ENCODE measurements around the gene PTPN6.
A peak's percentile ranks its signal among the peaks of the same experiment; 100 is the strongest.

PTPN6 gene

DNA sequence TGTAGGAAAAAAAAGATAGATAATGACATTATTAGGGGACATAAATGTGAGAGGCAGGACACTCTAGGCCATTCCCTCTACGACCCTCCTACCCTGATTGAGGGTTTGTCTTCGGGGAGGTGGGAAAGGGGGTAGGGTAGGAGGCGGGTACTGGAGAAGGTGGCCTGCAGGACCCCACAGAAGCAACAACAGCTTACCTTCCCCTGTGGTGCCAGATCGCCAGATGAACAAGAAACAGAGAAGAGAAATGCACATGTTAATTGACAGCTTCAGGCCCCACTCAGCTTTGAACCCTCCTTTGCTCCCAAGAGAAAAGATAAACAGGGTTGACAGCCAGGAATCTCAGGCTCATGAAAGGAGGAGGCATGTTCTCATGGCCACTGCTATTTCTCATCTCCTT is 14.6 kb downstream of the PTPN6 start:
- TF ChIP-seq, protein P1, sequence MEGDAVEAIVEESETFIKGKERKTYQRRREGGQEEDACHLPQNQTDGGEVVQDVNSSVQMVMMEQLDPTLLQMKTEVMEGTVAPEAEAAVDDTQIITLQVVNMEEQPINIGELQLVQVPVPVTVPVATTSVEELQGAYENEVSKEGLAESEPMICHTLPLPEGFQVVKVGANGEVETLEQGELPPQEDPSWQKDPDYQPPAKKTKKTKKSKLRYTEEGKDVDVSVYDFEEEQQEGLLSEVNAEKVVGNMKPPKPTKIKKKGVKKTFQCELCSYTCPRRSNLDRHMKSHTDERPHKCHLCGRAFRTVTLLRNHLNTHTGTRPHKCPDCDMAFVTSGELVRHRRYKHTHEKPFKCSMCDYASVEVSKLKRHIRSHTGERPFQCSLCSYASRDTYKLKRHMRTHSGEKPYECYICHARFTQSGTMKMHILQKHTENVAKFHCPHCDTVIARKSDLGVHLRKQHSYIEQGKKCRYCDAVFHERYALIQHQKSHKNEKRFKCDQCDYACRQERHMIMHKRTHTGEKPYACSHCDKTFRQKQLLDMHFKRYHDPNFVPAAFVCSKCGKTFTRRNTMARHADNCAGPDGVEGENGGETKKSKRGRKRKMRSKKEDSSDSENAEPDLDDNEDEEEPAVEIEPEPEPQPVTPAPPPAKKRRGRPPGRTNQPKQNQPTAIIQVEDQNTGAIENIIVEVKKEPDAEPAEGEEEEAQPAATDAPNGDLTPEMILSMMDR (IDR thresholded peaks at IDR 0.05; ENCODE audit: low read depth, low read length, missing control alignments) = no peak
- DNase-seq (ENCODE audit: low read depth) = no peak
- H3K4me3 ChIP-seq (ENCODE audit: low read depth, low read length) = no peak overlapping the region

DNA sequence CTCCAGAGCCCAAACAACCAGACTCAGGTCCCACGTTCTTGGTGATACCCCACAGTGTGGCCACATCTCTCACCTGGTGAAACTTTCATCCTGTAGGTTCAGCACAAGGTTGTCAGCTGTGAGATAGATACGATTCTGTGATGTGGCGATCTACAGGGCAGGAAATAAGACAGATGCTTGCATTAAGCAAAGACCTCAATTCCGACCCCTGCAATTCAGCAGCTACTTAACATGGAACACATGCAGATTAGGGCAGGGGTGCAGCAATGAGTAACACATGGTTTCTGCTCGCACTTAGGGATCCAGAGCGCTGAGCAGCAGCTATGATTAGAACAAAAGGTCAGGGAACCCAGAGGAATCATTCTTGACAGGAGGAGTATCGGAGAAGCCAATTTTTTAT is 15.2 kb downstream of the PTPN6 start:
- DNase-seq (ENCODE audit: low read depth) = no peak
- TF ChIP-seq, protein P1 (IDR thresholded peaks at IDR 0.05; ENCODE audit: low read depth, low read length, missing control alignments) = no peak
- H3K4me3 ChIP-seq (ENCODE audit: low read depth, low read length) = no peak overlapping the region

DNA sequence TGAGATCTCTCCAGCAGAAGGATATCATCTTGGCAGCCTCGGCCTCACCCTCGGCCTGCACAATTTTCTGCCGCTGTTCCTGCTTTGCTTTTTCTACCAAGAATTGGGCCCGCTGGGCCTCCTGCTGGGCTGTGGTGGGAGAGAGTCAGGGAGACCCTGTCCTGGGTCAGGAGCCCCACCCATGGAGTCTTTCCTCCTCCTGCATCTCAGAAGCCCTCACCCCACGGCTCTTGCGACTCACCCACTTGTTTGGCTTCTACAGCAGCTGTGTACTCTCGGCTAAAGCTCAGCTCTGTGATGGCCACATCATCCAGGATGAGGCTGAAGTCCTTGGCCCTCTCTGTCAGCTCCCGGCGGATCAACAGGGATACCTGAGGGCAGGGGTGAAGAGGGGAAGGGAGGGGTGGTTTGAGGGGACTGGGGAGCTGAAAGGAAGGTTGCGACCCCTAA is 16.5 kb downstream of the PTPN6 start:
- no peak for DNase-seq (ENCODE audit: low read depth)
- H3K4me3 ChIP-seq (ENCODE audit: low read depth, low read length) = no peak overlapping the region
- TF ChIP-seq, protein P1 (IDR thresholded peaks at IDR 0.05; ENCODE audit: low read depth, low read length, missing control alignments) = no peak

DNA sequence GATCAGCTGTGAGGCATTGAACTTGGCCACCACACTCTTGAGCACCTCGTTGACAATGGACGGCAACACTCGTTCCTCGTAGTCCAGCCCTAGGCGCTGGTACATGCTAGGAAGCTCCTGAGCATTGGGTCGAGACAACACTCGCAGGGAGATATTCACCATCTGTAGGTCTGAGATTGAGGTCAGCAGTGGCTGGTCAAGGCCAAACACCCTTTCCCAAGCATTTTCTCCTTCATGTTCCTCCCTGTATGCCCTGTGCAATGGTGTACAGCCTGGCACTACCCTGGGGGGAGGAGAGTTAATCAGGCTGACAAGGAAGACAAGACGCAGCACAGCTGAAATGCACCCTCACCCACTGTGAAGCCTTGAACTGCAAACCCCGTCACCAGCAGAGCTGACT is 17.3 kb downstream of the PTPN6 start:
- peak overlapping the region; percentile 73; the same call in 1 of the 2 replicates for H3K4me3 ChIP-seq (ENCODE audit: low read depth, low read length)
- DNase-seq (ENCODE audit: low read depth) = no peak
- TF ChIP-seq, protein P1 (IDR thresholded peaks at IDR 0.05; ENCODE audit: low read depth, low read length, missing control alignments) = no peak

DNA sequence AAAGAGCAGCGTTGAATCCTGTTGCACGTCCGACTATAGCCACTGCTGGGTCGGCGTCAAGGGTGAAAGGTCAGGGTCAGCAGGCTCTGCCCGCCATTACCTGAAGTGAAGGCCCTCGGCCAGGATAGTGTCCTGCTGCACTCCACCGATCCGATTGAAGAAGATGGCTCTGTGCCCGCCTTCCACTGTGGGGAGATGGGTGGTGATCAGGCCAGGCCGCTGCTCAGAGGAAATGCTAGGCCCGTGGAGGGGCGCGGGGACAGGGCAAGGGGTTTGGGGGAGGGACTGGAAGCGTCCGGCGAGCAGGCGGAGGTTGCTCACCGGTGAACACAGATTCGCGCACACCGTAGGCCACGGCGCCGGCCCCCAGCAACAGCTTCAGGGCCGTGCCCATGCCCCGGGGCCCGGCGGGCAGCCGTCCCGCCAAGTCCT is 19.0 kb downstream of the PTPN6 start:
- TF ChIP-seq, protein P1 (IDR thresholded peaks at IDR 0.05; ENCODE audit: low read depth, low read length, missing control alignments) = no peak
- peak overlapping the region; percentile 73 for H3K4me3 ChIP-seq (ENCODE audit: low read depth, low read length)
- no peak for DNase-seq (ENCODE audit: low read depth)

DNA sequence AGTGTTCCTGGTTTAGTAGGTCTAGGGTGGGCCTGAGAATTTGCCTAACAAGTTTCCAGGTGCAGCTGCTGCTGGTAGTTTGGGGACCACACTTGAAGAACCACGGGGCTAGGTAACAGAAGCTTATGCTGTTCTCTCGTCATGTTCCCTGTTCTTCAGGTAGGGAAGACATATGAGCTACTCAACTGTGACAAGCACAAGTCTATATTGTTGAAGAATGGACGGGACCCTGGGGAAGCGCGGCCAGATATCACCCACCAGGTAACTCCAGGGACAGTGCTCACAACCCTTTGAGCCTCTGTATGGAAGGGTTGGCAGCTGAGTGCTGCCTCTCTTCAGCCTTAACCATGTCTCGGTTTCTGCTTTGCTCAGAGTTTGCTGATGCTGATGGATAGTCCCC is 23.0 kb downstream of the PTPN6 start:
- no peak overlapping the region for H3K4me3 ChIP-seq (ENCODE audit: low read depth, low read length)
- TF ChIP-seq, protein P1 (IDR thresholded peaks at IDR 0.05; ENCODE audit: low read depth, low read length, missing control alignments) = no peak
- DNase-seq (ENCODE audit: low read depth) = no peak

DNA sequence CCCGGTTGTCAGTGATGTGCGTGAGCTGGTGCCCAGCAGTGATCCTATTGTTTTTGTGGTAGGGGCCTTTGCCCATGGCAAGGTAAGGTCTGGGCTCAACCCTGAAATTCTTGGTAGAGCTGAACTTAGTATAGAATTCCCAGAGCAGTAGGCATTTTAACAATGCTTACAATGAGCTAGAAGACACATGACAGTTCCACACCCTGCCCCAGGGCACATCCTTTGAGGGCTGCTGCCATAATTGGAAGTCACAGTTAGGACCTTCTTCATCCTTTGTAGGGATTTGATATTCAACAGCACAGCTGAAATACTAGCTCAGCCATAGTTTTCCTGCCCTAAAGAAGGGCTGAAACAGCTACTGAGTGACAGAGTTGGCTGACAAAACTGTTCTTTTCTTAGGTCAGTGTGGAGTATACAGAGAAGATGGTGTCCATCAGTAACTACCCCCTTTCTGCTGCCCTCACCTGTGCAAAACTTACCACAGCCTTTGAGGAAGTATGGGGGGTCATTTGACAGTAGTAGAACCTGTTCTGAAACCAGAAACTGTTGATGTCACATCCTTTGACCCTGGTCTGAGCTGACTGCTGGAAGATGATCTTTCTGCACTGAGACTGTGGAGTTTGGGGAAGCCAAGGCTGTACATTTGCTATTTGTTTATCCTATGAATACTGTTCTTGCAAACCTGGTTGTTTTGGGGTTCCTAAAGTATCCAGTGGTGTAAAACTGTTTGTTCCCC is 24.3 kb downstream of the PTPN6 start:
- H3K4me3 ChIP-seq (ENCODE audit: low read depth, low read length) = no peak overlapping the region
- no peak for DNase-seq (ENCODE audit: low read depth)
- TF ChIP-seq, protein P1 (IDR thresholded peaks at IDR 0.05; ENCODE audit: low read depth, low read length, missing control alignments) = no peak

Data from GM12864 (cell line).